Naive thymus-derived CD4-positive, alpha-beta T cell (primary cell): ENCODE measurements around the gene PCDHGB2. TPM values are rescaled to one million over a fixed set of nuclear protein-coding genes. Genes with fewer than 3 reads are reported as not detected.
"Not testable (repeated sequence)": the region's sequence is repeated elsewhere in the genome, so short reads cannot be mapped to it uniquely, and the experiment has no call there.

ENCODE experiments used
- ATAC-seq: fragments of 150-1000 bp; cut with Tn5 transposase; 2 replicates; pipeline ENCODE4 v1.10.0; 2021; ENCODE audit warnings: mild to moderate bottlenecking, moderate library complexity
- CTCF ChIA-PET: fragments of 350-600 bp; sonication (Branson Sonifier 250); formaldehyde crosslinking; loops from one replicate; lab custom pipeline; 2021; ENCODE audit warnings: antibody characterized with exemption; lab: Charles Lee
- POLR2A ChIA-PET: fragments of 350-600 bp; sonication (Branson Sonifier 250); formaldehyde crosslinking; loops from one replicate; lab custom pipeline; 2021; ENCODE audit warnings: antibody characterized with exemption, inconsistent platforms; lab: Charles Lee
- DNase-seq, 9 donors: peaks; one replicate each; pipeline versions ENCODE4 v3.0.0 to v3.0.0-alpha.2; 2020 to 2022; ENCODE audit warnings: mixed read lengths in 1 of 9
- H3K27ac ChIP-seq: one replicate; pipeline ENCODE4 v1.7.0; 2013; ENCODE audit warnings: mild to moderate bottlenecking, low read depth, low read length, moderate library complexity
- H3K27me3 ChIP-seq, 2 donors: one replicate each; pipeline ENCODE4 v1.7.0; 2013; ENCODE audit warnings: low read length in 2 of 2, mild to moderate bottlenecking in 2 of 2, moderate library complexity in 2 of 2; ENCODE audit not compliant: control insufficient read depth in 2 of 2, insufficient read depth in 2 of 2
- H3K36me3 ChIP-seq, 3 experiments: 1 replicate in 2 of 3; 2 replicates in 1 of 3; pipeline ENCODE4 v1.7.0; 2013; ENCODE audit warnings: low read length in 3 of 3, mild to moderate bottlenecking in 3 of 3, moderate library complexity in 1 of 3; ENCODE audit not compliant: insufficient read depth in 3 of 3, control insufficient read depth in 2 of 3
- H3K4me1 ChIP-seq, 2 donors: one replicate each; pipeline ENCODE4 v1.7.0; 2013; ENCODE audit warnings: low read length in 2 of 2, mild to moderate bottlenecking in 2 of 2, moderate library complexity in 1 of 2; ENCODE audit not compliant: control insufficient read depth in 2 of 2, insufficient read depth in 2 of 2
- H3K4me3 ChIP-seq: 2 replicates; pipeline ENCODE4 v1.7.0; 2013; ENCODE audit warnings: mild to moderate bottlenecking, low read length
- H3K9me3 ChIP-seq, 3 experiments: 1 replicate in 2 of 3; 2 replicates in 1 of 3; pipeline ENCODE4 v1.7.0; 2013; ENCODE audit warnings: low read length in 3 of 3; ENCODE audit not compliant: control insufficient read depth in 2 of 3
- H3K27ac Mint-ChIP-seq, 9 donors: one replicate each; pipeline ENCODE4 v1.8.0; 2020 to 2022; ENCODE audit warnings: mixed read lengths in 9 of 9, mild to moderate bottlenecking in 8 of 9, moderate library complexity in 5 of 9, inconsistent platforms in 2 of 9
- H3K27me3 Mint-ChIP-seq, 5 donors: one replicate each; pipeline ENCODE4 v1.8.0; 2021 to 2022; ENCODE audit warnings: mixed read lengths in 5 of 5, mild to moderate bottlenecking in 1 of 5
- H3K36me3 Mint-ChIP-seq, 5 donors: one replicate each; pipeline ENCODE4 v1.8.0; 2020 to 2022; ENCODE audit warnings: mixed read lengths in 5 of 5, mild to moderate bottlenecking in 3 of 5, inconsistent platforms in 1 of 5
- H3K4me1 Mint-ChIP-seq, 7 donors: one replicate each; pipeline ENCODE4 v1.8.0; 2020 to 2022; ENCODE audit warnings: mixed read lengths in 7 of 7, mild to moderate bottlenecking in 3 of 7, inconsistent platforms in 1 of 7
- H3K4me3 Mint-ChIP-seq, 10 donors: one replicate each; pipeline ENCODE4 v1.8.0; 2020 to 2022; ENCODE audit warnings: mild to moderate bottlenecking in 10 of 10, mixed read lengths in 10 of 10, moderate library complexity in 6 of 10, inconsistent platforms in 2 of 10
- H3K9me3 Mint-ChIP-seq, 11 donors: one replicate each; pipeline ENCODE4 v1.8.0; 2020 to 2022; ENCODE audit warnings: mixed read lengths in 11 of 11, mild to moderate bottlenecking in 4 of 11, inconsistent platforms in 1 of 11, moderate library complexity in 1 of 11
- intact Hi-C, 2 donors: fragments of 100-400 bp; cut with micrococcal nuclease; formaldehyde crosslinking; loops; one replicate each; pipeline ENCODE4 v1.15.1; 2023
- polyA plus RNA-seq, 2 donors: library from polyadenylated mRNA; unstranded; fragments of 300-500 nt; fragmentation: Illumina TruSeq; gene quantifications; one replicate each; pipeline ENCODE4 v1.2.3, GENCODE V29; 2021
- total RNA-seq, 6 experiments: library from RNA in 5 of 6; stranded (reverse) in 5 of 6; gene quantifications; 1 replicate in 5 of 6; 2 replicates in 1 of 6; pipeline ENCODE4 v1.2.3 and lab custom pipeline; 2021 to 2026

PCDHGB2 gene
- total and polyA plus RNA-seq, 7 experiments from 2014 or later = 0.24 to 1.3 (median 0.36) TPM; not detected in 3

DNA sequence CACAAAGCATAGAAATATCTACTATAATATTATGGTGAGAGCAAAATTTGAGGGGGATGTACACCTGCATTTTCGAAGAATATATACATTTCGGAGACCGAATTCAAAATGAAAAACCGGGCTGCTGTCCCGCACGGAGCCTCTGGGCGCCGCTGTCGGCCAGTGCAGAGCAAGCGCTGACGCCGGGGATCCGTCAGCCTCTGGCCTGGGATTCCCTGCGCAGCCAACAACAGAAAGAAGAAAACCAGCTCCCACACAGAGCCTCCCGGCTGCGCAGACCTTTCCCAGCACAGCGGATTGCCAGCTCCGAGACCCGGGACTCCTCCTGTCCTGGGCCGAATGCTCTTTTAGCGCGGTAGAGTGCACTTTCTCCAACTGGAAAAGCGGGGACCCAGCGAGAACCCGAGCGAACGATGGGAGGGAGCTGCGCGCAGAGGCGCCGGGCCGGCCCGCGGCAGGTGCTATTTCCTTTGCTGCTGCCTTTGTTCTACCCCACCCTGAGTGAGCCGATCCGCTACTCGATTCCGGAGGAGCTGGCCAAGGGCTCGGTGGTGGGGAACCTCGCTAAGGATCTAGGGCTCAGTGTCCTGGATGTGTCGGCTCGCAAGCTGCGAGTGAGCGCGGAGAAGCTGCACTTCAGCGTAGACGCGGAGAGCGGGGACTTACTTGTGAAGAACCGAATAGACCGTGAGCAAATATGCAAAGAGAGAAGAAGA is 48.2 kb downstream of the PCDHGB2 start, which contains the start of gene PCDHGB6:
PCDHGB6 (plus strand) TSS at position 232 of the 716 bp plus-strand sequence; CDS start at position 414, 182 bp downstream.
- intact Hi-C loops, H3K27ac ChIP-seq, CTCF ChIA-PET, H3K36me3 ChIP-seq, H3K4me3 ChIP-seq, H3K4me1 ChIP-seq: not testable (repeated sequence)
- peaks cover 10 to 82% (median 47%) of the 10 kb centered on the region in 11 donors for H3K9me3 Mint-ChIP-seq
- POLR2A ChIA-PET = interaction anchor here (0.5 kb wide), 1 partner anchor 155 kb away, joined by 5 read pairs; no protein-coding TSS in a partner anchor
- H3K27me3 Mint-ChIP-seq = peaks cover 54 to 80% (median 76%) of the 10 kb centered on the region in 5 donors
- H3K4me1 Mint-ChIP-seq = peaks cover 2 to 14% (median 4%) of the 10 kb centered on the region in 7 donors
- peak within 1 kb of the TSS in 4 of 9 donors; percentile 5 to 79 (median 35) for H3K27ac Mint-ChIP-seq
- DNase-seq = peak in 3 of 9 donors; percentile 27 to 34 (median 34)
- peak; percentile 71 for ATAC-seq
- H3K27me3 ChIP-seq = peaks cover 10 to 20% of the 10 kb centered on the region in 2 donors
- H3K4me3 Mint-ChIP-seq = peak within 1 kb of the TSS in 9 of 10 donors; percentile 33 to 80 (median 66)
- H3K9me3 ChIP-seq = peaks cover 0 to 33% (median 0%) of the 10 kb centered on the region in 3 experiments
- peaks cover 7 to 32% (median 12%) of the 10 kb centered on the region in 5 donors for H3K36me3 Mint-ChIP-seq

DNA sequence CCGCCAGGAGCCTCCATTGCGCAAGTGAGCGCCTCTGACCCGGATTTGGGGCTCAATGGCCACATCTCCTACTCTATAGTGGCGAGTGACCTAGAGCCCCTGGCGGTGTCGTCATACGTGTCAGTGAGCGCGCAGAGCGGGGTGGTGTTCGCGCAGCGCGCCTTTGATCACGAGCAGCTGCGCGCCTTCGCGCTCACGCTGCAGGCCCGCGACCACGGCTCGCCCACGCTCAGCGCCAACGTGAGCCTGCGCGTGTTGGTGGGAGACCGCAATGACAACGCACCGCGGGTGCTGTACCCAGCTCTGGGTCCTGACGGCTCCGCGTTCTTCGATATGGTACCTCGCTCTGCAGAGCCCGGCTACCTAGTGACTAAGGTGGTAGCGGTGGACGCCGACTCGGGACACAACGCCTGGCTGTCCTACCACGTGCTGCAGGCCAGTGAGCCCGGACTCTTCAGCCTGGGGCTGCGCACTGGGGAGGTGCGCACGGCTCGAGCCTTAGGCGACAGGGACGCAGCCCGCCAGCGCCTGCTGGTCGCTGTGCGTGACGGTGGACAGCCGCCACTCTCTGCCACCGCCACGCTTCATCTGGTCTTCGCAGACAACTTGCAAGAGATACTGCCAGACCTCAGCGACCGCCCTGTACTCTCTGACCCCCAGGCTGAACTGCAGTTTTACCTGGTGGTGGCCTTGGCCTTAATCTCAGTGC is 50.0 kb downstream of the PCDHGB2 start:
- Histone ChIP-seq H3K27ac (no peak overlapping the region), H3K4me3 (no peak overlapping the region), H3K36me3 (no peaks in the 10 kb centered on the region), H3K9me3 (peaks cover 0 to 31% (median 0%) of the 10 kb centered on the region in 3 experiments), H3K4me1 (peaks cover 0 to 5% of the 10 kb centered on the region in 2 donors), H3K27me3 (peaks cover 16 to 24% of the 10 kb centered on the region in 2 donors)
- Mint-ChIP-seq H3K4me1 (peaks cover 7 to 24% (median 14%) of the 10 kb centered on the region in 7 donors), H3K27ac (peak overlapping the region in 4 of 9 donors; percentile 19 to 80 (median 59)), H3K9me3 (peaks cover 14 to 82% (median 45%) of the 10 kb centered on the region in 11 donors), H3K27me3 (peaks cover 61 to 82% (median 78%) of the 10 kb centered on the region in 5 donors), H3K4me3 (peak overlapping the region in 1 of 10 donors; percentile 6), H3K36me3 (peaks cover 7 to 33% (median 16%) of the 10 kb centered on the region in 5 donors)
- DNase-seq = no peak
- CTCF ChIA-PET = no interaction called here
- intact Hi-C loops = loop anchor here in 1 of 2 donors (5.0 to 10.0 kb wide), 2 partner anchors 87 to 465 kb away; partner anchors contain the start of genes PCDH1 and TAF7
- POLR2A ChIA-PET = no interaction called here
- ATAC-seq = no peak

DNA sequence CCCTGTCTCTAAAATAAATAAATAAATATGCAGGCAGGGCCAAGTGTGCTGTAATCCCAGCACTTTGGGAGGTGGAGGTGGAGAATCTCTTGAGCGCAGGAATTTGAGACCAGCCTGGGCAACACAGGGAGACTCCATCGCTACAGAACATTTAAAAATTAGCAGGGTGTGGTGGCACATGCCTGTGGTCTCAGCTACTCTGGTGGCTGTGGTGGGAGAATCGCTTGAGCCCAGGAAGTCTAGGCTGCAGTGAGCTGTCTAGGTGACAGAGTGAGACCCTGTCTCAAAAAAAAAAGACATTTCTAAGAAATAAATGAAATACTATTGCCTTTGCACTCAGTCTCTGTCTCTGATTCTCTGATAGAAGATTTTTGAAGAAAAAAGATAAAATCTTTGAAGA is 51.8 kb downstream of the PCDHGB2 start:
- peaks cover 68 to 81% (median 75%) of the 10 kb centered on the region in 5 donors for H3K27me3 Mint-ChIP-seq
- POLR2A ChIA-PET = no interaction called here
- Histone ChIP-seq H3K4me1 (peaks cover 0 to 5% of the 10 kb centered on the region in 2 donors), H3K27me3 (peaks cover 22% of the 10 kb centered on the region in 2 donors), H3K27ac (no peak overlapping the region), H3K36me3 (no peaks in the 10 kb centered on the region), H3K4me3 (no peak overlapping the region), H3K9me3 (peaks cover 0 to 31% (median 0%) of the 10 kb centered on the region in 3 experiments)
- peaks cover 4 to 33% (median 16%) of the 10 kb centered on the region in 5 donors for H3K36me3 Mint-ChIP-seq
- peaks cover 11 to 30% (median 19%) of the 10 kb centered on the region in 7 donors for H3K4me1 Mint-ChIP-seq
- CTCF ChIA-PET = interaction anchor here (3.2 kb wide), 1 partner anchor 152 kb away, joined by 17 read pairs; no protein-coding TSS in a partner anchor
- no peak overlapping the region for H3K4me3 Mint-ChIP-seq
- DNase-seq = no peak
- no peak overlapping the region for H3K27ac Mint-ChIP-seq
- no peak for ATAC-seq
- intact Hi-C loops = loop anchor here in 1 of 2 donors (5.0 to 10.0 kb wide), 2 partner anchors 89 to 463 kb away; partner anchors contain the start of genes PCDH1 and TAF7
- H3K9me3 Mint-ChIP-seq = peaks cover 14 to 80% (median 50%) of the 10 kb centered on the region in 11 donors

Other genes starting within 250 kb of the PCDHGB2 start
Only the 30 nearest of the 36 such genes appear.
- gene PCDHB9, start 172.8 kb upstream of the PCDHGB2 start, total RNA-seq = 1 to 10 TPM in 1 of 5 experiments, not detected in 4; 1.2 TPM
- gene PCDHB9, start 172.8 kb upstream of the PCDHGB2 start, polyA plus RNA-seq = not detected
- gene PCDHB10, start 167.6 kb upstream of the PCDHGB2 start, total RNA-seq = under 1 TPM in 1 of 5 experiments, not detected in 4; 0.12 TPM
- gene PCDHB10, start 167.6 kb upstream of the PCDHGB2 start, polyA plus RNA-seq = not detected
- gene PCDHB11, start 160.4 kb upstream of the PCDHGB2 start, total RNA-seq = not detected
- not detected for gene PCDHB11, start 160.4 kb upstream of the PCDHGB2 start, polyA plus RNA-seq
- not detected for gene PCDHB12, start 151.3 kb upstream of the PCDHGB2 start, total RNA-seq
- not detected for gene PCDHB12, start 151.3 kb upstream of the PCDHGB2 start, polyA plus RNA-seq
- gene PCDHB13, start 146.1 kb upstream of the PCDHGB2 start, total RNA-seq = under 1 TPM in 1 of 5 experiments, not detected in 4; 0.08 TPM
- gene PCDHB13, start 146.1 kb upstream of the PCDHGB2 start, polyA plus RNA-seq = not detected
- not detected for gene PCDHB14, start 136.7 kb upstream of the PCDHGB2 start, total RNA-seq
- gene PCDHB14, start 136.7 kb upstream of the PCDHGB2 start, polyA plus RNA-seq = not detected
- gene PCDHB15, start 114.6 kb upstream of the PCDHGB2 start, total RNA-seq = under 1 TPM in 1 of 5 experiments, not detected in 4; 0.24 TPM
- gene PCDHB15, start 114.6 kb upstream of the PCDHGB2 start, polyA plus RNA-seq = not detected
- gene SLC25A2, start 55.9 kb upstream of the PCDHGB2 start, total RNA-seq = 1 to 10 TPM in 1 of 5 experiments, under 1 TPM in 4; 0.27 to 1.1 (median 0.41) TPM
- under 1 TPM in 1 of 2 donors, not detected in 1; 0.34 TPM for gene SLC25A2, start 55.9 kb upstream of the PCDHGB2 start, polyA plus RNA-seq
- gene TAF7, start 39.2 kb upstream of the PCDHGB2 start, total RNA-seq = 100 to 1,000 TPM in 2 of 5 experiments, 10 to 100 TPM in 3; 64.5 to 115 (median 84.9) TPM
- gene TAF7, start 39.2 kb upstream of the PCDHGB2 start, polyA plus RNA-seq = 100 to 1,000 TPM; 240 to 242 TPM
- under 1 TPM; 0.08 to 0.54 (median 0.17) TPM for gene PCDHGA1, start 29.5 kb upstream of the PCDHGB2 start, total RNA-seq
- gene PCDHGA1, start 29.5 kb upstream of the PCDHGB2 start, polyA plus RNA-seq = not detected
- gene PCDHGA2, start 21.2 kb upstream of the PCDHGB2 start, total RNA-seq = under 1 TPM in 4 of 5 experiments, not detected in 1; 0.10 to 0.15 (median 0.11) TPM
- not detected for gene PCDHGA2, start 21.2 kb upstream of the PCDHGB2 start, polyA plus RNA-seq
- under 1 TPM in 1 of 5 experiments, not detected in 4; 0.24 TPM for gene PCDHGA3, start 16.2 kb upstream of the PCDHGB2 start, total RNA-seq
- gene PCDHGA3, start 16.2 kb upstream of the PCDHGB2 start, polyA plus RNA-seq = not detected
- gene PCDHGB1, start 9.9 kb upstream of the PCDHGB2 start, total RNA-seq = under 1 TPM in 1 of 5 experiments, not detected in 4; 0.24 TPM
- not detected for gene PCDHGB1, start 9.9 kb upstream of the PCDHGB2 start, polyA plus RNA-seq
- gene PCDHGA4, start 5.0 kb upstream of the PCDHGB2 start, total RNA-seq = under 1 TPM in 4 of 5 experiments, not detected in 1; 0.11 to 0.63 (median 0.18) TPM
- under 1 TPM in 1 of 2 donors, not detected in 1; 0.20 TPM for gene PCDHGA4, start 5.0 kb upstream of the PCDHGB2 start, polyA plus RNA-seq
- under 1 TPM; 0.11 to 0.34 (median 0.24) TPM for gene PCDHGA5, start 4.2 kb downstream of the PCDHGB2 start, total RNA-seq
- gene PCDHGA5, start 4.2 kb downstream of the PCDHGB2 start, polyA plus RNA-seq = not detected
- under 1 TPM; 0.24 to 0.59 (median 0.43) TPM for gene PCDHGB3, start 10.2 kb downstream of the PCDHGB2 start, total RNA-seq
- gene PCDHGB3, start 10.2 kb downstream of the PCDHGB2 start, polyA plus RNA-seq = under 1 TPM in 1 of 2 donors, not detected in 1; 0.13 TPM
- gene PCDHGA6, start 13.9 kb downstream of the PCDHGB2 start, total RNA-seq = under 1 TPM; 0.24 to 0.70 (median 0.35) TPM
- not detected for gene PCDHGA6, start 13.9 kb downstream of the PCDHGB2 start, polyA plus RNA-seq
- under 1 TPM in 4 of 5 experiments, not detected in 1; 0.13 to 0.30 (median 0.19) TPM for gene PCDHGA7, start 22.7 kb downstream of the PCDHGB2 start, total RNA-seq
- gene PCDHGA7, start 22.7 kb downstream of the PCDHGB2 start, polyA plus RNA-seq = not detected
- under 1 TPM in 4 of 5 experiments, not detected in 1; 0.08 to 0.27 (median 0.24) TPM for gene PCDHGB4, start 27.7 kb downstream of the PCDHGB2 start, total RNA-seq
- gene PCDHGB4, start 27.7 kb downstream of the PCDHGB2 start, polyA plus RNA-seq = not detected
- gene PCDHGA8, start 32.6 kb downstream of the PCDHGB2 start, total RNA-seq = under 1 TPM; 0.08 to 0.17 (median 0.13) TPM
- not detected for gene PCDHGA8, start 32.6 kb downstream of the PCDHGB2 start, polyA plus RNA-seq
- gene PCDHGB5, start 38.0 kb downstream of the PCDHGB2 start, total RNA-seq = under 1 TPM; 0.16 to 0.44 (median 0.42) TPM
- under 1 TPM; 0.09 to 0.49 TPM for gene PCDHGB5, start 38.0 kb downstream of the PCDHGB2 start, polyA plus RNA-seq
- gene PCDHGA9, start 42.8 kb downstream of the PCDHGB2 start, total RNA-seq = under 1 TPM in 4 of 5 experiments, not detected in 1; 0.16 to 0.41 (median 0.22) TPM
- not detected for gene PCDHGA9, start 42.8 kb downstream of the PCDHGB2 start, polyA plus RNA-seq
- gene PCDHGB6, start 48.0 kb downstream of the PCDHGB2 start, total RNA-seq = under 1 TPM; 0.13 to 0.44 (median 0.19) TPM
- gene PCDHGB6, start 48.0 kb downstream of the PCDHGB2 start, polyA plus RNA-seq = under 1 TPM; 0.05 to 0.12 TPM
- gene PCDHGA10, start 53.0 kb downstream of the PCDHGB2 start, total RNA-seq = under 1 TPM; 0.11 to 0.39 (median 0.24) TPM
- under 1 TPM; 0.04 to 0.12 TPM for gene PCDHGA10, start 53.0 kb downstream of the PCDHGB2 start, polyA plus RNA-seq
- gene PCDHGB7, start 57.7 kb downstream of the PCDHGB2 start, total RNA-seq = under 1 TPM in 3 of 5 experiments, not detected in 2; 0.11 to 0.16 (median 0.13) TPM
- gene PCDHGB7, start 57.7 kb downstream of the PCDHGB2 start, polyA plus RNA-seq = not detected
- under 1 TPM in 4 of 5 experiments, not detected in 1; 0.16 to 0.29 (median 0.21) TPM for gene PCDHGA11, start 61.1 kb downstream of the PCDHGB2 start, total RNA-seq
- gene PCDHGA11, start 61.1 kb downstream of the PCDHGB2 start, polyA plus RNA-seq = not detected
- under 1 TPM in 1 of 5 experiments, not detected in 4; 0.32 TPM for gene PCDHGA12, start 70.5 kb downstream of the PCDHGB2 start, total RNA-seq
- not detected for gene PCDHGA12, start 70.5 kb downstream of the PCDHGB2 start, polyA plus RNA-seq
- under 1 TPM; 0.15 to 0.76 (median 0.16) TPM for gene PCDHGC3, start 116.0 kb downstream of the PCDHGB2 start, total RNA-seq
- gene PCDHGC3, start 116.0 kb downstream of the PCDHGB2 start, polyA plus RNA-seq = under 1 TPM in 1 of 2 donors, not detected in 1; 0.14 TPM
- under 1 TPM in 1 of 5 experiments, not detected in 4; 0.22 TPM for gene PCDHGC4, start 125.0 kb downstream of the PCDHGB2 start, total RNA-seq
- not detected for gene PCDHGC4, start 125.0 kb downstream of the PCDHGB2 start, polyA plus RNA-seq
- gene PCDHGC5, start 129.1 kb downstream of the PCDHGB2 start, total RNA-seq = under 1 TPM in 1 of 5 experiments, not detected in 4; 0.13 TPM
- not detected for gene PCDHGC5, start 129.1 kb downstream of the PCDHGB2 start, polyA plus RNA-seq